ENCODE measurements around the gene GAPVD1.
"Not testable (repeated sequence)": the region's sequence is repeated elsewhere in the genome, so short reads cannot be mapped to it uniquely, and the experiment has no call there.

The GAPVD1 gene, protein sequence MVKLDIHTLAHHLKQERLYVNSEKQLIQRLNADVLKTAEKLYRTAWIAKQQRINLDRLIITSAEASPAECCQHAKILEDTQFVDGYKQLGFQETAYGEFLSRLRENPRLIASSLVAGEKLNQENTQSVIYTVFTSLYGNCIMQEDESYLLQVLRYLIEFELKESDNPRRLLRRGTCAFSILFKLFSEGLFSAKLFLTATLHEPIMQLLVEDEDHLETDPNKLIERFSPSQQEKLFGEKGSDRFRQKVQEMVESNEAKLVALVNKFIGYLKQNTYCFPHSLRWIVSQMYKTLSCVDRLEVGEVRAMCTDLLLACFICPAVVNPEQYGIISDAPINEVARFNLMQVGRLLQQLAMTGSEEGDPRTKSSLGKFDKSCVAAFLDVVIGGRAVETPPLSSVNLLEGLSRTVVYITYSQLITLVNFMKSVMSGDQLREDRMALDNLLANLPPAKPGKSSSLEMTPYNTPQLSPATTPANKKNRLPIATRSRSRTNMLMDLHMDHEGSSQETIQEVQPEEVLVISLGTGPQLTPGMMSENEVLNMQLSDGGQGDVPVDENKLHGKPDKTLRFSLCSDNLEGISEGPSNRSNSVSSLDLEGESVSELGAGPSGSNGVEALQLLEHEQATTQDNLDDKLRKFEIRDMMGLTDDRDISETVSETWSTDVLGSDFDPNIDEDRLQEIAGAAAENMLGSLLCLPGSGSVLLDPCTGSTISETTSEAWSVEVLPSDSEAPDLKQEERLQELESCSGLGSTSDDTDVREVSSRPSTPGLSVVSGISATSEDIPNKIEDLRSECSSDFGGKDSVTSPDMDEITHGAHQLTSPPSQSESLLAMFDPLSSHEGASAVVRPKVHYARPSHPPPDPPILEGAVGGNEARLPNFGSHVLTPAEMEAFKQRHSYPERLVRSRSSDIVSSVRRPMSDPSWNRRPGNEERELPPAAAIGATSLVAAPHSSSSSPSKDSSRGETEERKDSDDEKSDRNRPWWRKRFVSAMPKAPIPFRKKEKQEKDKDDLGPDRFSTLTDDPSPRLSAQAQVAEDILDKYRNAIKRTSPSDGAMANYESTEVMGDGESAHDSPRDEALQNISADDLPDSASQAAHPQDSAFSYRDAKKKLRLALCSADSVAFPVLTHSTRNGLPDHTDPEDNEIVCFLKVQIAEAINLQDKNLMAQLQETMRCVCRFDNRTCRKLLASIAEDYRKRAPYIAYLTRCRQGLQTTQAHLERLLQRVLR (N-terminal part only)

DNA sequence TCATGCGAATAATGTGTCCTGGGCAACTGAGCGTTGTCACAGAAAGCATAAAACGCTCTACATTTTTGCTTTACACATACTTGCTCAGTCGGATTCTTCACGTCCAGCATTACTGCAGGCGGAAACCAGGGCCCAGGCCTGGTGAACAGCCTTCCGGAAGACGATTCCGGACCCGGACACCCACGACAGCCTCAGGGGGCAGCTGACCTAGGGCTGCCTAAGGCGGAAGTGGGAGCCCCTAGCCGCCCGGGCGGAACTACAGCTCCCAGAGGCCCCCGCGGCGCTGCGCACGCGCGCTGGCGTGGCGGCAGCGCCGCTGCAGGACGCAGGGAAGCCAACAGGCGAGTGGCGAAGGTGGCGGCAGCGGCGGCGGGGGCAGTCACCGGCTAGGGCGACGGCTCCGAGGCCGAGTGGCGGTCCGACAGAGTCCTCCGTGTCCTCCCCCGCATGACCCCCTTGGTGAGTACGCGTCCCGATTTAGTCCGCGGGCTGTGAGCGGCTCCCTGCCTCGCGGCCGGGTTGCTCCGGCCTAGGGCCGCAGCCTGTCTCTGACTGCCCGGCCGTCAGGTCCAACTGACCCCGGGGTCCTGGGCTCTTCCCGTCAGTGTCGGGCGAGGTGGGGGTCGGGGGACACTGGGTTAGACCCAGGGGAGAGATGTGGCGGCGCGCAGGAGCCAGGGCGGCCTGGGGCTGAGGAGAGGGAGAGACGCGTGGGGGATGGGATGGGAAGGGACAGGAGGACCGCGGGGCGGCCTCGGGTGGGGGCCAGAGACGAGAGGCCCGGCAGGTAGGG lies at the start of gene GAPVD1:
Gene GAPVD1 (plus strand): TSS at position 326 of the 793 bp plus-strand sequence. CDS start 37,096 bp downstream, outside the sequence.
- DNase-seq (ENCODE audit: low read depth in 2 of 2, low spot score in 1 of 2): peak; percentile 62 to 73

DNA sequence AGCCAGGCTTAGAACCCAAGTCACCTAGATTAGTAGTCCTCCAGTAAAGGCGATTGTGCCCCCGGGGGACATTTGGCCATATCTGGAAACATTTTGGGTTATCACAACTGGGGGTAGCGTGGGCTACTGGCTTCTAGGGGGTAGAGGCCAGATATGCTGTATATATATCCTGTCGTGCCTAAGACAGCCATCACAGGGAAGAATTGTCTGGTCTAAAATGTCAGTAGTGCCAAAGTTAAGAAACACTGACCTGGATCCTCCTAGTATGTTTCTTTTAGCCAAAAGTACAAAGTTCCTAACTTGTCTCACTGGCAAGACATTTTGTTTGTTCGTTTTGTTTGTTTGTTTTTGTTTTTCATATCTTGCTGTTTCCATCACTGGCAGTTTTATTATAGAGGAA lies 47.4 kb upstream of the GAPVD1 start:
- no peak for DNase-seq (ENCODE audit: low read depth in 2 of 2, low spot score in 1 of 2)

DNA sequence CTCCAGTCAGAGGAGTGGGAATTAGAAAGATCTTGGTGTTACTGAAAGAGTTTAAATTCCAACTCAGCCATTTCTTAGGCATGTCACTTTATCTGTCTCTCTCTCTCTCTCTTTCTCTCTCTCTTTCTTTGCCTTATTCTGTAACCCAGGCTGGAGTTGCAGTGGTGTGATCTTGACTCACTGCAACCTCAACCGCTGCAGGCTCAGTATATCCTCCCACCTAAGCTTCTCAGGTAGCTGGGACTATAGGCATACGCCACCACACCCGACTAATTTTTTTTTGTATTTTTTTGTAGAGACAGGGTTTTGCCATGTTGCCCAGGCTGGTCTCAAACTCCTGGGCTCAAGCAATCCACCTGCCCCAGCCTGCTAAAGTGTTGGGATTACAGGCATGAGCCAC lies 43.0 kb upstream of the GAPVD1 start:
- DNase-seq (ENCODE audit: low read depth in 2 of 2, low spot score in 1 of 2): no peak

DNA sequence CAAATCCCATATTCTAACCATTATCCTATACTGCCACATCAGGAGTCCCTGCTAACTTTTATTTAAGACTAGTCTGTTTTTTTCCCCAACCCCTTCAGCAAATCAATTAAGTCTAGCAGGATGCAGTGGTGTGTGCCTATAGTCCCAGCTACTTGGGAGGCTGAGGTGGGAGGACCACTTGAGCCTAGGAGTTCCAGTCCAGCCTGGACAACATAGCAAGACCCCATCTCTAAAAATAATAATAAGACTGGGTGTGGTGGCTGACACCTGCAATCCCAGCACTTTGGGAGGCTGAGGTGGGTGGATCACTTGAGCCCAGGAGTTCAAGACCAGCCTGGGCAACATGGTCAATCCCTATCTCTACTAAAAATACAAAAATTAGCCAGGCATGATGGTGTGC lies 36.8 kb upstream of the GAPVD1 start:
- DNase-seq (ENCODE audit: low read depth in 2 of 2, low spot score in 1 of 2): not testable (repeated sequence)

DNA sequence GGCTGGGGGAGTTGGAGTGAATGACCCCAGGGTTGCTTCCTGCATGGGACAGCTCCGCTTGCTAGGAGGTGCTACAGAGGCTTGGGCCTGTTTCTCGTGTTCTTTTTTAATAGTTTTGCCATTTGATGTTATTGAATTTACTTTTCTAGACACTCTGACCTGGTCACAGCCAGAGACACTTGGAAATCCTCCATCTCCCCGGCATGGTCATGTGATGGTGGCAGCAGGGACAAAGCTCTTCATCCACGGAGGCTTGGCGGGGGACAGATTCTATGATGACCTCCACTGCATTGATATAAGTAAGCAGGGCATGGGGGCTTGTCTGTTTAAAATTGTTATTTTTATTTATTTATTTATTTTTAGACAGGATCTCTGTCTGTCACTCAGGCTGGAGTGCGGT lies 33.9 kb upstream of the GAPVD1 start:
- no peak for DNase-seq (ENCODE audit: low read depth in 2 of 2, low spot score in 1 of 2)

DNA sequence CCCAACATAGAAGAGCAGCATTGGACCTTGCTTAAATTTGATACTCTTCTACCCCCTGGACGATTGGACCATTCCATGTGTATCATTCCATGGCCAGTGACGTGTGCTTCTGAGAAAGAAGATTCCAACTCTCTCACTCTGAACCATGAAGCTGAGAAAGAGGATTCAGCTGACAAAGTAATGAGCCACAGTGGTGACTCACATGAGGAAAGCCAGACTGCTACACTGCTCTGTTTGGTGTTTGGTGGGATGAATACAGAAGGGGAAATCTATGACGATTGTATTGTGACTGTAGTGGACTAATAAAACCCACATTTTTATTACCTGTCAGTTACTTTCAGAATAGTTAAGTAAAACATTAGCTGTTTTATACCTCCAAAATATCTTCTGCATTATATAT lies 27.9 kb upstream of the GAPVD1 start:
- DNase-seq (ENCODE audit: low read depth in 2 of 2, low spot score in 1 of 2): no peak

DNA sequence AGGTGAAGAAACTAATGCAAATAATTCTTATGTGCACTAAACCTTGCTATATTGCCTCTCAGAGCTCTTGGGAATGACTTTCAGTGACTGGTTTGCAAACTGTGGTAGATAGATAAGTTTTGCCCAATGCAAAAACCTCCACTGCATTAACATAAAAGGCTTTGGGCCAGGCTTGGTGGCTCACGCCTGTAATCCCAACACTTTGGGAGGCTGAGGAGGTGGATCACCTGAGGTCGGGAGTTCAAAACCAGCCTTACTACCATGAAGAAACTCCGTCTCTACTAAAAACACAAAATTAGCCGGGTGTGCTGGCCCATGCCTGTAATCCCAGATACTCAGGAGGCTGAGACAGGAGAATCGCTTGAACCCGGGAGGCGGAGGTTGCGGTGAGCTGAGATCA lies 27.5 kb upstream of the GAPVD1 start:
- not testable (repeated sequence) for DNase-seq (ENCODE audit: low read depth in 2 of 2, low spot score in 1 of 2)

DNA sequence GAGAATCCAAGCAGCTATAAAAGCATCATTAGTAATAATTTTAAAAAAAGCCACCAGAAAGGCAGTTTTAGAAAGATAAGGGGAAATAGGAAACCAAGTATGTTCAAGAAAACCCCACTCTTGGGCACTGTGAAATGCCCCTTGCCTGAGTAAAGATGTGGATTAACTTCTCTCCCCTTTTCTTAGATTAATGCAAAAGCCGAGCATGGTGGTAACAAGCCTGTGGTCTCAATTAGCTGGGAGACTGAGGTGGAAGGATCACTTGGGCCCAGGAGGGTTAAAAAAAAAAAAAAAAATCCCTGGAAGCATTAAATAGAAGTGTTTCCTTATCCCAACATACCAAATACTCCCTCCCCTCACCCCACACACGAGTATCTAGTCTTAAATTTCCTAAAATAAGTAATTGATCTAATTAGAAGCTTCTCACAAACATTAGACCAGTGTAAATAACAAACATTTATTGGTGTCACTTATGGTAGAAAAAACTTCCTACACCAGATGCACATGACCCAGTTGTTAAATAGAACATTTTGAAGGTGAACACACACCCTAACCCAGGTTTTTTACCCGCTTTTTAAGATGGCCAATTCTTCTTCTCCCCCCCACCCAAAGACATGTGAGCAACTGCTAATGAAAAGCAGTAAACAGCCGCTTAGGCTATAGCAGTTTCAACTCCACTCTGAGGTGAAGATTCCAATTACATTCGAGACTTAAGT lies 25.7 kb upstream of the GAPVD1 start:
- DNase-seq (ENCODE audit: low read depth in 2 of 2, low spot score in 1 of 2): no peak

DNA sequence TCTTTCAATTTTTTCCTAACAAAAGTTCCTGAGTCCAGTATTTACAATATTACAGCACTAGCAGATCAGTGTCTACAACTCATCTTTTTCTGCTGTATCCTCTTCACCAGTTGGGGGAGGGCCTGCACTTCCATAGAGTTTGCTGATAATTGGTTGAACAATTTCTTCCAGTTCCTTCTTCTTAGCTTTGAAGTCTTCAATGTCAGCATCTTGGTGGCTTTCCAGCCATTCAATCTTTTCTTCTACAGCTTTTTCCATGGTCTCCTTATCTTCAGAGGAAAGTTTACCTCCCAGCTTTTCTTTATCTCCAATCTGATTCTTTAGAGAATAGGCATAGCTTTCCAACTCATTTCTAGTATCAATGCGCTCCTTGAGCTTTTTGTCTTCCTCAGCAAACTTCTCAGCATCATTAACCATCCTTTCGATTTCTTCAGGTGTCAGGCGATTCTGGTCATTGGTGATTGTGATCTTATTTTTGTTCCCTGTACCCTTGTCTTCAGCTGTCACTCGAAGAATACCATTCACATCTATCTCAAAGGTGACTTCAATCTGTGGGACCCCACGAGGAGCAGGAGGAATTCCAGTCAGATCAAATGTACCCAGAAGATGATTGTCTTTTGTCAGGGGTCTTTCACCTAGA lies 25.0 kb upstream of the GAPVD1 start:
- DNase-seq (ENCODE audit: low read depth in 2 of 2, low spot score in 1 of 2): not testable (repeated sequence)

DNA sequence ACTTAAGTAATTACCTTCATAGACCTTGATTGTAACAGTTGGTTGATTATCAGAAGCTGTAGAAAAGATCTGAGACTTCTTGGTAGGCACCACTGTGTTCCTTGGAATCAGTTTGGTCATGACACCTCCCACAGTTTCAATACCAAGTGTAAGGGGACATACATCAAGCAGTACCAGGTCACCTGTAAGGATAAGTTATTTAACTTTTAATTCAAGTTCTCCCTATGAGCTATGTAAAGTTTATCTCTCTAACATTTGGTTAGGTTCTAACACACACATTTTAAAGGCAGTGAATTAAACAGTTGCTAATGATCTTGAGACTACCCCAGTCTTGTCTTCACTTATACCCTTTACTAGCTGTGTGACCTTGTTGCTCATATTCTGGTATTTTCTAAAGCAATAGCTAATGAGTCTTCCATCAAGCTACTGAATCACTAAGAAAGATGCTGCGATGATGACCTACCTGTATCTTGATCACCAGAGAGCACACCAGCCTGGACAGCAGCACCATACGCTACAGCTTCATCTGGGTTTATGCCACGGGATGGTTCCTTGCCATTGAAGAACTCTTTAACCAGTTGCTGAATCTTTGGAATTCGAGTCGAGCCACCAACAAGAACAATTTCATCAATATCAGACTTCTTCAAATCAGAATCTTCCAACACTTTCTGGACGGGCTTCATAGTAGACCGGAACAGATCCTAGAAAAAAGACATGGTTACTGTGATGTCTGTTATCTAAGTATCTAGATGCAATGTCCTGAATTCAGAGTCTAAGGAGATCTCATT lies 23.3 kb upstream of the GAPVD1 start:
- DNase-seq (ENCODE audit: low read depth in 2 of 2, low spot score in 1 of 2): no peak

DNA sequence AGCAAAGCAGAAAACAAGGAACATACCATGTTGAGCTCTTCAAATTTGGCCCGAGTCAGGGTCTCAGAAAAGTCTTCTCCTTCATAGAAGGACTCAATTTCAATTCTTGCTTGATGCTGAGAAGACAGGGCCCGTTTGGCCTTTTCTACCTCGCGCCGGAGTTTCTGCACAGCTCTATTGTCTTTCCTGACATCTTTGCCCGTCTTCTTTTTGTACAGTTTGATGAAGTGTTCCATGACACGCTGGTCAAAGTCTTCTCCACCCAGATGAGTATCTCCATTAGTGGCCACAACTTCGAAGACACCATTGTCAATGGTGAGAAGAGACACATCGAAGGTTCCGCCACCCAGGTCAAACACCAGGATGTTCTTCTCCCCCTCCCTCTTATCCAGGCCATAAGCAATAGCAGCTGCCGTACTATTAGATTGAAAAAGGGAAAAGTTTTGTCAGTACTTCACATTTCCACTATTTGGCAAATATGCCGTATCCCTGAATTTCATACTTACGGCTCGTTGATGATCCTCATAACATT lies 22.6 kb upstream of the GAPVD1 start:
- DNase-seq (ENCODE audit: low read depth in 2 of 2, low spot score in 1 of 2): no peak

DNA sequence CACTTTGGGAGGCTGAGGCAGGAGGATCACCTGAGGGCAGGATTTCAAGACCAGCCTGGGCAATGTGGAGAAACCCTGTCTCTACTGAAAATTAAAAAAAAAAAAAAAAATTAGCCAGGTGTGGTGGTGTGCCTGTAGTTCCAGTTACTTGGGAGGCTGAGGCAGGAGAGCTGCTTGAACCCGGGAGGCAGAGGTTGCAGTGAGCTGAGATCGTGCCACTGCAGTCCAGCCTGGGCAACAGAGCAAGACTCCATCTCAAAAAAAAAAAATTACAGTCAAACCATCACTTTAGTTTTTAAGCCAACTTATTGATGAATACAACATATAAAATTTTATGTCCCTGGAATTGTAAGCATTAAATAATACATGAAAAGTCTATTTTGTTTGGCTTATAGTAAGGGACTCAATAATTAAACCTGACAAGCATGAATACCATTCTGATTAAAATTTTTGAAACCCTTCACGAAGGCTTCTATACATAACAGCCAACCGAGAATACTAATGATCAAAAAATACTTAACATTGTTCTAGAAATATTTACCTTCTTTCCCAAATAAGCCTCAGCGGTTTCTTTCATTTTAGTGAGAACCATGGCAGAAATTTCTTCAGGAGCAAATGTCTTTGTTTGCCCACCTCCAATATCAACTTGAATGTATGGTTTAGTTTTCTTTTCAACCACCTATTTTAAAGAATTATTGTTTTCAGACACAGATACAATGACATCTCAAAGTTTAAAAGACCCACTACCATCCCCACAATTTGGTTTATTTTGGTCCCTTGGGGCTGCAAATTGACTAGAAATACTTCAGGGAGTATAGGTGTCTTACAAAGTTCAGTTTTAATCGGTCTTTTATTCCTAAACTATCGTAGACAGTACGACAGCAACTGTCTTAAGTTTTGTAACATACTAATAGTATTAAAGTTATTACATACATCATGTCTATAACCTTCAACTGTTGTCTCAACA lies 21.7 kb upstream of the GAPVD1 start:
- no peak for DNase-seq (ENCODE audit: low read depth in 2 of 2, low spot score in 1 of 2)

DNA sequence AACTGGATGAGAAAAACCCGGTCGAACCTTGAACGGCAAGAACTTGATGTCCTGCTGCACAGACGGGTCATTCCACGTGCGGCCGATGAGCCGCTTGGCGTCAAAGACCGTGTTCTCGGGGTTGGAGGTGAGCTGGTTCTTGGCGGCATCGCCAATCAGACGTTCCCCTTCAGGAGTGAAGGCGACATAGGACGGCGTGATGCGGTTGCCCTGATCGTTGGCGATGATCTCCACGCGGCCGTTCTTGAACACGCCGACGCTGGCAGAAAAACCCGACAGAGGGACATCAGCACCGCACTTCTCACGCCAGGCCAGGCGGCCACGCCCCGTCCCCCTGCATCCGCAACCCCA lies 21.0 kb upstream of the GAPVD1 start:
- DNase-seq (ENCODE audit: low read depth in 2 of 2, low spot score in 1 of 2): peak in 1 of 2 donors; percentile 7

DNA sequence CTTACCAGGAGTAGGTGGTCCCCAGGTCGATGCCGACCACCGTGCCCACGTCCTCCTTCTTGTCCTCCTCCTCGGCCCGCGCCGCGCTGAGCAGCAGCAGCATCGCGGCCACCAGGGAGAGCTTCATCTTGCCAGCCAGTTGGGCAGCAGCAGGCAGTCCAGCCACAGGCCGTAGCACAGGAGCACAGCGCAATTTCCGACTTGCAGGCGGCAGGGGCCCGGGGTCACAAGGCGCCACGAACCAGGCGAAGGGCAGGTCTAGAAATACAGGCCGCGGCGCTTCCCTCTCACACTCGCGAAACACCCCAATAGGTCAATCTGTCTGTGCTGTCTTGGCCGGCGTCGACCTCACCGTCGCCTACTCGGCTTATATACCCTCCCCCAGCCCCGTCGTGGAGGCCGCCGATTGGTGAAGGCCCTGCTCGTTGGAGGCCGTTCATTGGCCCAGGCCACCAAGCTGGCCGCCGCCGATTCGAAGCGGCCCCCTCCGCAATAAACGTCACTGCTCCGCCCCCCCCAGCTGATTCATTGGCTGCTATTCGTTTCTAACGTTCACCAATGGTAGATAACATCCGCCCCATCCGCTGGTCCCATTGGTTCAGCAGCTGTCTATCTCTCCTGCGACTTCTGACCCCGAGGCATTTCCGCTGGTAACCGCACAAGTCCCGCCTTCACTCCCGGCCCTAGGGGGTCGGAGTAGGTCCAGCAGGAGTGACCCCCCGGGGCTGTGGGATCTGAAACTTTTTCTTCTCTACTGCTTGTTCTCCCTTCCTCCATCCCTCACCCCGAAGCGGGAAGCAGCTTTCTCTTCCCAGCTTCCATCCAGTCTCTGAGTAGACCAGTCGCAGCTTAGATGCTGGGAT lies 20.4 kb upstream of the GAPVD1 start, which contains the start of gene HSPA5:
Gene HSPA5 (minus strand): TSS at position 344 of the 863 bp plus-strand sequence. CDS start 217 bp downstream, at position 127.
- DNase-seq (ENCODE audit: low read depth in 2 of 2, low spot score in 1 of 2): peak; percentile 99

DNA sequence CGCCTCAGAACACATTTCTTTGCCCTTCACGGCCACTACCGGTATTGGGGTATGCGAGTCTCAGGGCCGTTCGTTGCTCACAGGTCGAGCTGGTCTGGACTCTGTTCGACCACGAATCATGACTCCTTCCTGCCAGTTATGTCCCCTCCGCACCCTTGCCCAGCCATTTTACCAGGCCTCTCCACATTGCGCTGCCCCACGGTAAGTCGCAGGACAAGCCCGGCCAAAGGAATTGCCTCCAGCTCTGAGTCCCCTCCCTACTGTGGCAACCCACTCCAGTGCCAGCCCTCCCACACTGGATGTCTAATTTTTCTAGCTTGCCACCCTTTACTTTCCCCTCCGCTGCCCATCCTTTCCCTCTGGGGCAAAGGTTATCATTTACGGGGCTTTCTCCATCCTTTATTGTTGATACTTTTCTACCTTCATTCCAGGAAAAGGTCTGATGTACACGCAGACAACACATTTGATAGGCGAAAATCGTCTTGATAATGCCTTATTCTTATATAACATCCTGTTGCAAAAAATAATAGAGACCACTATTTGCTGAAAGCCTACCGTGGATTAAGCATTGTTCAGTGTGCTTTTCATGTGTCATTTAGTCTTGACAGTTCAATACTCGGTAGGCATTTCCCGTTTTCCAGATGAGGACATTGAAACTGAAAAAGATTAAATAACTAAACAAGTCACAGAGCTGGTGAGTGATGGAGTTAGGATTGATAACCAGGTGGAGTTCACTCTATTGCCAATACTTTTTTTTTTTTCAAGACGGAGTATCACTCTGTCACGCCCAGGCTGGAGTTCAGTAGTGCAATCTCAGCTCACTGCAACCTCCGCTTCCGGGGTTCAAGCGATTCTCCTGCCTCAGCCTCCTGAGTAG lies 19.5 kb upstream of the GAPVD1 start:
- peak in 1 of 2 donors; percentile 7 for DNase-seq (ENCODE audit: low read depth in 2 of 2, low spot score in 1 of 2)

Measured in stimulated activated CD8-positive, alpha-beta memory T cell treated with anti-CD3 and anti-CD28 coated beads, Interleukin-4, amount 100 ng/mL, for 1 hour (primary cell).